ENCODE results near the gene UBTF.

DNA sequence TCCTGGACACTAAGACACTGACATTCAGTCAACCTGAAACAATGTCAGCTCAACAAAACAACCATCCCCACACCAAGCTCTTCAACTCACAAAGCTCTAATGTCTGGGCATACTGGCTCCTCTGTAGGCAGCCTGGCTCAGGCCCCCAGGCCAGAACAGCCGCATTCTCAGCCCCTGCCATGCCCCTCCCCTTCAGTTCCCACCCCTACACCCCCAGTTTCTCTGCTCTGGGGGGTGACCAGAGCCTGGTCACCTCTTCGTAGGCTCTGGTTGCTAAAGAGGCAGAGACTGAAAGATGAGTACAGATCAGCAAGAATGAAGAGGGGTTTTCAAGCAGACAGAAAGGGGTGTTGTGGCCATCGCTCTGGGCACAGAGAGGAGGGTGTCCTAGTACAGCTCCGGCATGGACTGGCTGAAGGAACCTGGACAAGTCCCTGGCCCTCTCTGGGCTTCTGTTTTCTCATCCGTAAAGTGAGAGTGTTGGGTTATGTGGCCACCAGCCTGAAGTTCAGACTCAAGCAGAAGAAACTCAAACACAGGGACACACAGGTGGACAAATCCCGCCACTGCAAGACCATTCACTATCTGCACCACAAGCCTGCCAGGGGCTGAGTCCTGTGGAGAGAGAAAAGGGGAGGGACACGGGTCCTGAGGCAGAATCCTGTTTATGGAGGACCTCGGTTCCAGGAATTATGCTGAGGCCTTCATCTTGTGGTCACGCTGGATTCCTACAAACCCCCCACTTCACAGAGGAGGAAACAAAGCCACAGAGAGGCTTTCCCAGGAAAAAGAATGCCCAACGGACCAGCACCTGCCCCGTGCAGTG is 49.4 kb upstream of the UBTF start:
- TF ChIP-seq, protein P1, sequence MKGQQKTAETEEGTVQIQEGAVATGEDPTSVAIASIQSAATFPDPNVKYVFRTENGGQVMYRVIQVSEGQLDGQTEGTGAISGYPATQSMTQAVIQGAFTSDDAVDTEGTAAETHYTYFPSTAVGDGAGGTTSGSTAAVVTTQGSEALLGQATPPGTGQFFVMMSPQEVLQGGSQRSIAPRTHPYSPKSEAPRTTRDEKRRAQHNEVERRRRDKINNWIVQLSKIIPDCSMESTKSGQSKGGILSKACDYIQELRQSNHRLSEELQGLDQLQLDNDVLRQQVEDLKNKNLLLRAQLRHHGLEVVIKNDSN (CRISPR knock-in tag; IDR thresholded peaks at IDR 0.05) = no peak
- no peak for TF ChIP-seq CREB1 (CRISPR knock-in tag; IDR thresholded peaks at IDR 0.05)
- TF ChIP-seq, protein P2, sequence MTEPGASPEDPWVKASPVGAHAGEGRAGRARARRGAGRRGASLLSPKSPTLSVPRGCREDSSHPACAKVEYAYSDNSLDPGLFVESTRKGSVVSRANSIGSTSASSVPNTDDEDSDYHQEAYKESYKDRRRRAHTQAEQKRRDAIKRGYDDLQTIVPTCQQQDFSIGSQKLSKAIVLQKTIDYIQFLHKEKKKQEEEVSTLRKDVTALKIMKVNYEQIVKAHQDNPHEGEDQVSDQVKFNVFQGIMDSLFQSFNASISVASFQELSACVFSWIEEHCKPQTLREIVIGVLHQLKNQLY (CRISPR knock-in tag; IDR thresholded peaks at IDR 0.05) = no peak
